Activated naive CD4-positive, alpha-beta T cell treated with anti-CD3 and anti-CD28 coated beads for 36 hours (primary cell): ENCODE results near the gene LCN15. TPM values are rescaled to one million over a fixed set of nuclear protein-coding genes. Genes with fewer than 3 reads are reported as not detected.
A peak's percentile ranks its signal among the peaks of the same experiment; 100 is the strongest.
"Not testable (repeated sequence)": the region's sequence is repeated elsewhere in the genome, so short reads cannot be mapped to it uniquely, and the experiment has no call there.

Experiments
- CTCF ChIA-PET: fragments of 350-600 bp; sonication (Branson Sonifier 250); formaldehyde crosslinking; loops from one replicate; lab custom pipeline; 2021; ENCODE audit warnings: antibody characterized with exemption; lab: Charles Lee
- DNase-seq: peaks from one replicate; pipeline ENCODE4 v3.0.0-alpha.2; 2020
- H3K27ac Mint-ChIP-seq: one replicate; pipeline ENCODE4 v1.8.0; 2021; ENCODE audit warnings: mild to moderate bottlenecking, mixed read lengths
- H3K27me3 Mint-ChIP-seq: one replicate; pipeline ENCODE4 v1.8.0; 2021; ENCODE audit warnings: low read depth, mixed read lengths
- H3K36me3 Mint-ChIP-seq: one replicate; pipeline ENCODE4 v1.8.0; 2021; ENCODE audit warnings: low read depth, mixed read lengths
- H3K4me1 Mint-ChIP-seq: one replicate; pipeline ENCODE4 v1.8.0; 2021; ENCODE audit warnings: low read depth, mixed read lengths
- H3K4me3 Mint-ChIP-seq: one replicate; pipeline ENCODE4 v1.8.0; 2021; ENCODE audit warnings: mild to moderate bottlenecking, moderate library complexity, mixed read lengths
- H3K9me3 Mint-ChIP-seq: one replicate; pipeline ENCODE4 v1.8.0; 2021; ENCODE audit warnings: mixed read lengths
- intact Hi-C: fragments of 100-400 bp; cut with micrococcal nuclease; formaldehyde crosslinking; loops from one replicate; pipeline ENCODE4 v1.15.1; 2023
- microRNA-seq: library from miRNA; unstranded; fragments of <30 nt; microRNA quantifications from one replicate; pipeline ENCODE4 v1.2.0, GENCODE V29; 2022; ENCODE audit warnings: borderline microRNAs expressed, borderline replicate concordance
- total RNA-seq, 2 experiments: library from RNA; stranded (reverse); gene quantifications; one replicate each; pipeline ENCODE4 v1.2.3, GENCODE V29; 2021

LCN15 gene
- total RNA-seq, 2 experiments from 2014 or later: not detected

- Mint-ChIP-seq H3K36me3 (no peaks in the 10 kb centered on the region), H3K27me3 (peaks cover 31% of the 10 kb centered on the region), H3K9me3 (no peaks in the 10 kb centered on the region), H3K4me3 (peak within 1 kb of the TSS; percentile 41), H3K4me1 (peaks cover 4% of the 10 kb centered on the region), H3K27ac (no peak within 1 kb of the TSS)
- intact Hi-C loops: no loop called here
- DNase-seq: no peak
- CTCF ChIA-PET: no interaction called here
Observed at GRCh38 chr9:136711751-136712689, 52.3 kb downstream of the LCN15 start, which contains the start of gene DIPK1B. Gene DIPK1B (plus strand): TSS chr9:136712572. CDS start chr9:136712666, 94 bp downstream.

DNA sequence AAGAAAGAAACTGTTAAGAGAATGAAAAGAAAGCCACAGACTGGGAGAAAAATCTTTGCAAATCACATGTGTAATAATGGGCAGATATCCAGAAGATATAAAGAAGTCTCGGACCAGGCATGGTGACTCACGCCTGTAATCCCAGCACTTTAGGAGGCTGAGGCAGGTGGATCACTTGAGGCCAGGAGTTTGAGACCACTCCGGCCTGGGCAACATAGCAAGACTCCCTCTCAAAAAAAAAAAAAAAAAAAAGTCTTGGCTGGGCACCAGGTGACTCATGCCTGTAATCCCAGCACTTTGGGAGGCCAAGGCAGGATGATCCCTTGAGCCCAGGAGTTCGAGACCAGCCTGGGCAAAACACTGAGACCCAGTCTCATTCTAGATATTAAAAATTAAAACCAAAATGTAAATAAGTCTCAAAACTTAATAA, 53.1 kb downstream of the LCN15 start:
- H3K9me3 Mint-ChIP-seq, CTCF ChIA-PET, H3K4me3 Mint-ChIP-seq, DNase-seq, H3K4me1 Mint-ChIP-seq, H3K27ac Mint-ChIP-seq, intact Hi-C loops, H3K36me3 Mint-ChIP-seq: not testable (repeated sequence)
- H3K27me3 Mint-ChIP-seq: peaks cover 31% of the 10 kb centered on the region

GRCh38 chr9:136710543-136710942, 53.8 kb downstream of the LCN15 start:
- Mint-ChIP-seq H3K36me3 (no peaks in the 10 kb centered on the region), H3K27ac (no peak overlapping the region), H3K4me1 (peaks cover 4% of the 10 kb centered on the region), H3K4me3 (no peak overlapping the region), H3K27me3 (peaks cover 30% of the 10 kb centered on the region), H3K9me3 (no peaks in the 10 kb centered on the region)
- intact Hi-C loops: no loop called here
- CTCF ChIA-PET: no interaction called here
- DNase-seq: no peak

Small RNA genes within 50 kb of the gene (microRNA-seq; reads per million reads assigned to microRNA genes)
- not detected for gene MIR6722

Other genes starting within 250 kb of the LCN15 start
- 10 to 100 TPM; 71.4 to 80.2 TPM for gene NOTCH1, start 218.5 kb downstream of the LCN15 start, total RNA-seq
- gene EGFL7, start 101.6 kb downstream of the LCN15 start, total RNA-seq: under 1 TPM; 0.25 to 0.52 TPM
- 1 to 10 TPM; 8.7 to 9.4 TPM for gene AGPAT2, start 77.1 kb downstream of the LCN15 start, total RNA-seq
- under 1 TPM in 1 of 2 experiments, not detected in 1; 0.10 TPM for gene DIPK1B, start 51.9 kb downstream of the LCN15 start, total RNA-seq
- 1 to 10 TPM in 1 of 2 experiments, under 1 TPM in 1; 0.83 to 1.0 TPM for gene LCN10, start 21.6 kb downstream of the LCN15 start, total RNA-seq
- gene LCN6, start 16.0 kb downstream of the LCN15 start, total RNA-seq: not detected
- gene LCN8, start 6.3 kb downstream of the LCN15 start, total RNA-seq: not detected
- 10 to 100 TPM; 38.1 to 39.6 TPM for gene TMEM141, start 26.8 kb upstream of the LCN15 start, total RNA-seq
- gene CCDC183, start 31.8 kb upstream of the LCN15 start, total RNA-seq: under 1 TPM; 0.38 to 0.47 TPM
- gene RABL6, start 43.4 kb upstream of the LCN15 start, total RNA-seq: 10 to 100 TPM; 74.9 to 82.7 TPM
- gene AJM1, start 78.0 kb upstream of the LCN15 start, total RNA-seq: 1 to 10 TPM; 1.7 to 2.0 TPM
- 100 to 1,000 TPM; 110 to 116 TPM for gene PHPT1, start 84.9 kb upstream of the LCN15 start, total RNA-seq
- 10 to 100 TPM; 15.9 to 16.1 TPM for gene MAMDC4, start 87.8 kb upstream of the LCN15 start, total RNA-seq
- 100 to 1,000 TPM; 259 to 288 TPM for gene EDF1, start 101.8 kb upstream of the LCN15 start, total RNA-seq
- 10 to 100 TPM; 39.7 to 41.8 TPM for gene TRAF2, start 122.0 kb upstream of the LCN15 start, total RNA-seq
- gene FBXW5, start 180.2 kb upstream of the LCN15 start, total RNA-seq: 10 to 100 TPM; 44.0 to 47.8 TPM
- under 1 TPM in 1 of 2 experiments, not detected in 1; 0.83 TPM for gene C8G, start 180.7 kb upstream of the LCN15 start, total RNA-seq
- gene LCN12, start 187.8 kb upstream of the LCN15 start, total RNA-seq: 1 to 10 TPM; 1.1 to 1.9 TPM
- not detected for gene PTGDS, start 213.0 kb upstream of the LCN15 start, total RNA-seq
- gene LCNL1, start 218.5 kb upstream of the LCN15 start, total RNA-seq: not detected
- 10 to 100 TPM; 75.9 to 76.8 TPM for gene PAXX, start 227.9 kb upstream of the LCN15 start, total RNA-seq
- not detected for gene CLIC3, start 232.1 kb upstream of the LCN15 start, total RNA-seq